Fibroblast of lung (primary cell): ENCODE data around the gene CDC23. TPM values are rescaled to one million over a fixed set of nuclear protein-coding genes. Genes with fewer than 3 reads are reported as not detected.

Experiments
- DNase-seq, 2 donors: peaks; one replicate each; pipeline versions ENCODE4 v3.0.0 to v3.0.0-alpha.2; 2010; ENCODE audit warnings: low read depth in 2 of 2
- H2AFZ ChIP-seq: 2 replicates; pipeline ENCODE4 v1.5.1; 2012; ENCODE audit warnings: low read length, control low read depth, inconsistent platforms
- H3K27ac ChIP-seq: 2 replicates; pipeline ENCODE4 v1.5.1; 2011; ENCODE audit warnings: low read length, control low read depth; ENCODE audit not compliant: insufficient read depth
- H3K27me3 ChIP-seq: 2 replicates; pipeline ENCODE4 v1.5.1; 2011; ENCODE audit warnings: mild to moderate bottlenecking, low read length; ENCODE audit not compliant: control insufficient read depth, insufficient read depth
- H3K36me3 ChIP-seq: 2 replicates; pipeline ENCODE4 v1.5.1; 2011; ENCODE audit warnings: low read length; ENCODE audit not compliant: control insufficient read depth, insufficient read depth
- H3K4me1 ChIP-seq: 2 replicates; pipeline ENCODE4 v1.5.1; 2011; ENCODE audit warnings: low read length; ENCODE audit not compliant: control insufficient read depth, insufficient read depth; ENCODE audit errors: extremely low read depth
- H3K4me2 ChIP-seq: 2 replicates; pipeline ENCODE4 v1.5.1; 2011; ENCODE audit warnings: low read length, control low read depth; ENCODE audit not compliant: insufficient read depth; ENCODE audit errors: extremely low read depth
- H3K4me3 ChIP-seq, 4 experiments: fragments of 200-600 bp in 1 of 4; sonication (generic) in 1 of 4; replicated peaks in 1 of 4; 2 replicates each; pipeline ENCODE4 v1.5.1; 2011 to 2016; ENCODE audit warnings: low read length in 4 of 4, low read depth in 3 of 4, mild to moderate bottlenecking in 3 of 4, control low read depth in 2 of 4, inconsistent platforms in 1 of 4, mixed read lengths in 1 of 4; ENCODE audit not compliant: insufficient read depth in 1 of 4; ENCODE audit errors: control extremely low read depth in 1 of 4
- H3K79me2 ChIP-seq: 2 replicates; pipeline ENCODE4 v1.5.1; 2012; ENCODE audit warnings: mild to moderate bottlenecking, low read length, inconsistent platforms; ENCODE audit not compliant: control insufficient read depth, insufficient read depth
- H3K9ac ChIP-seq: 2 replicates; pipeline ENCODE4 v1.5.1; 2011; ENCODE audit warnings: mild to moderate bottlenecking, low read length, control low read depth; ENCODE audit not compliant: insufficient read depth
- H3K9me3 ChIP-seq: 2 replicates; pipeline ENCODE4 v1.5.1; 2012; ENCODE audit warnings: low read depth, low read length; ENCODE audit not compliant: control insufficient read depth, insufficient read depth
- H4K20me1 ChIP-seq: 2 replicates; pipeline ENCODE4 v1.5.1; 2011; ENCODE audit warnings: low read length; ENCODE audit not compliant: control insufficient read depth, insufficient read depth; ENCODE audit errors: extremely low read depth
- CTCF ChIP-seq, 2 donors: IDR thresholded peaks in 1 of 2; conservative IDR thresholded peaks in 1 of 2; 1 replicate in 1 of 2; 2 replicates in 1 of 2; pipeline ENCODE4 v1.5.1; 2011 to 2012; ENCODE audit warnings: low read length in 2 of 2, control low read depth in 1 of 2, inconsistent platforms in 1 of 2, low read depth in 1 of 2, mild to moderate bottlenecking in 1 of 2
- EZH2 ChIP-seq: IDR thresholded peaks from 2 replicates; pipeline ENCODE4 v1.5.1; 2012; ENCODE audit warnings: low read length, control low read depth, mild to moderate bottlenecking; ENCODE audit errors: missing control alignments
- polyA plus RNA-seq, 2 donors: library from polyadenylated mRNA; depleted of rRNA in 1 of 2; stranded (reverse) in 1 of 2; unstranded in 1 of 2; fragments of >200 nt; gene quantifications; 2 replicates each; pipeline ENCODE4 v1.2.1, GENCODE V29; 2011 to 2012; ENCODE audit warnings: missing spikeins in 1 of 2
- total RNA-seq: library from RNA; depleted of rRNA; stranded (reverse); fragments of >200 nt; gene quantifications from 2 replicates; pipeline ENCODE4 v1.2.1, GENCODE V29; 2014

The CDC23 gene
- total and polyA plus RNA-seq, 2 donors (not counting 1 experiment from before 2014, with no cell fraction given) = 26.8 to 31.8 TPM

- no peaks in the 10 kb centered on the region for H3K36me3 ChIP-seq
- no peak overlapping the region for H2AFZ ChIP-seq
- H3K4me2 ChIP-seq = no peak overlapping the region
- no peaks in the 10 kb centered on the region for H3K27me3 ChIP-seq
- H3K4me1 ChIP-seq = no peaks in the 10 kb centered on the region
- TF ChIP-seq EZH2 (no peak), CTCF (conservative IDR thresholded peaks at IDR 0.05 in 1 of 2, IDR thresholded peaks at IDR 0.05 in 1 of 2; ENCODE audit: low read depth in 1 of 2, low read length in 2 of 2) (no peak)
- H3K79me2 ChIP-seq = no peaks in the 10 kb centered on the region
- no peak for DNase-seq
- no peaks in the 10 kb centered on the region for H4K20me1 ChIP-seq
- H3K4me3 ChIP-seq = no peak overlapping the region
- no peaks in the 10 kb centered on the region for H3K9me3 ChIP-seq
- no peak overlapping the region for H3K9ac ChIP-seq
- no peak overlapping the region for H3K27ac ChIP-seq
Measured at GRCh38 chr5:138226910-138227309, 13.8 kb upstream of the CDC23 start.

GRCh38 chr5:138224712-138225111 lies 11.6 kb upstream of the CDC23 start:
- H3K4me1 ChIP-seq = no peaks in the 10 kb centered on the region
- no peak overlapping the region for H2AFZ ChIP-seq
- H4K20me1 ChIP-seq = no peaks in the 10 kb centered on the region
- H3K4me3 ChIP-seq = no peak overlapping the region
- no peaks in the 10 kb centered on the region for H3K27me3 ChIP-seq
- no peak for TF ChIP-seq EZH2
- no peak for TF ChIP-seq CTCF (conservative IDR thresholded peaks at IDR 0.05 in 1 of 2, IDR thresholded peaks at IDR 0.05 in 1 of 2; ENCODE audit: low read depth in 1 of 2, low read length in 2 of 2)
- no peak overlapping the region for H3K9ac ChIP-seq
- no peaks in the 10 kb centered on the region for H3K9me3 ChIP-seq
- no peaks in the 10 kb centered on the region for H3K36me3 ChIP-seq
- H3K79me2 ChIP-seq = no peaks in the 10 kb centered on the region
- H3K4me2 ChIP-seq = no peak overlapping the region
- no peak for DNase-seq
- no peak overlapping the region for H3K27ac ChIP-seq

DNA sequence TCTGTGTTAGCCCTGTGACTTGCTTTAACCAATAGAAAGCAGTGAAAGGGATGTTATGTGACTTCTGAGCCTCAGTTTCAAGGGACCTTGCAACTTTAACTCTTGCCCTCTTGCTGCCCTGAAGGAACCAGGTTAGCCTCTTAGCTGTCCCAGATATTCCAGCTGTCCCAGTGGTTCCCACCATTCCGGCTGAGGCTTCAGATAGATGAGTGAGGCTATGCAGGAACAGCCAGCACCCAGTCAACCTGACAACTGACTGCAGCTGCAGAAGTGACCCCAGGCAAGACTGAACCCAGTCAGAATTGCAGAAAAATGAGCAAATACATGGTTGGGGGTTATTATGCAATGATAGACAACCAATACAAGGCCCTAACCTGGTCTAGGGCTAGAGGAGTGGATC lies 10.4 kb upstream of the CDC23 start:
- no peak overlapping the region for H3K4me3 ChIP-seq
- H3K79me2 ChIP-seq = no peaks in the 10 kb centered on the region
- no peaks in the 10 kb centered on the region for H4K20me1 ChIP-seq
- H3K27ac ChIP-seq = no peak overlapping the region
- no peak overlapping the region for H2AFZ ChIP-seq
- no peak overlapping the region for H3K9ac ChIP-seq
- TF ChIP-seq CTCF (conservative IDR thresholded peaks at IDR 0.05 in 1 of 2, IDR thresholded peaks at IDR 0.05 in 1 of 2; ENCODE audit: low read depth in 1 of 2, low read length in 2 of 2) (no peak), EZH2 (no peak)
- no peaks in the 10 kb centered on the region for H3K36me3 ChIP-seq
- H3K9me3 ChIP-seq = no peaks in the 10 kb centered on the region
- H3K27me3 ChIP-seq = no peaks in the 10 kb centered on the region
- H3K4me2 ChIP-seq = no peak overlapping the region
- no peak for DNase-seq
- no peaks in the 10 kb centered on the region for H3K4me1 ChIP-seq
